ENCODE measurements around the gene GLUD2. TPM values are rescaled to one million over a fixed set of nuclear protein-coding genes. Genes with fewer than 3 reads are reported as not detected.
A peak's percentile ranks its signal among the peaks of the same experiment; 100 is the strongest.
"Not testable (repeated sequence)": the region's sequence is repeated elsewhere in the genome, so short reads cannot be mapped to it uniquely, and the experiment has no call there.

Gene GLUD2
- 1 to 10 TPM; 4.3 to 6.4 (median 5.3) TPM for polyA plus RNA-seq (ENCODE audit: insufficient read length in 4 of 4)

DNA sequence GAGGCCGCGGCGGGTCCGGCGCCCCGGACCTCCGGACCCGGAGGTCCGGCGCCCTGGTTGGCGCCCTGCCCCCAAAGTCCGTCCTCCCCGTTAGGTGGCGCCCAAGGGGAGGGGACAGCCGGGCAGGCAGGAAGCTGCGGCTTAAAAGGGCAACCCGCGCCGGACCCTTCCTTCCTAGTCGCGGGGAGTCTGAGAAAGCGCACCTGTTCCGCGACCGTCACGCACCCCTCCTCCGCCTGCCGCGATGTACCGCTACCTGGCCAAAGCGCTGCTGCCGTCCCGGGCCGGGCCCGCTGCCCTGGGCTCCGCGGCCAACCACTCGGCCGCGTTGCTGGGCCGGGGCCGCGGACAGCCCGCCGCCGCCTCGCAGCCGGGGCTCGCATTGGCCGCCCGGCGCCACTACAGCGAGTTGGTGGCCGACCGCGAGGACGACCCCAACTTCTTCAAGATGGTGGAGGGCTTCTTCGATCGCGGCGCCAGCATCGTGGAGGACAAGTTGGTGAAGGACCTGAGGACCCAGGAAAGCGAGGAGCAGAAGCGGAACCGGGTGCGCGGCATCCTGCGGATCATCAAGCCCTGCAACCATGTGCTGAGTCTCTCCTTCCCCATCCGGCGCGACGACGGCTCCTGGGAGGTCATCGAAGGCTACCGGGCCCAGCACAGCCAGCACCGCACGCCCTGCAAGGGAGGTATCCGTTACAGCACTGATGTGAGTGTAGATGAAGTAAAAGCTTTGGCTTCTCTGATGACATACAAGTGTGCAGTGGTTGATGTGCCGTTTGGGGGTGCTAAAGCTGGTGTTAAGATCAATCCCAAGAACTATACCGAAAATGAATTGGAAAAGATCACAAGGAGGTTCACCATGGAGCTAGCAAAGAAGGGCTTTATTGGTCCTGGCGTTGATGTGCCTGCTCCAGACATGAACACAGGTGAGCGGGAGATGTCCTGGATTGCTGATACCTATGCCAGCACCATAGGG lies at the start of gene GLUD2:
Gene GLUD2, plus strand, starts transcription at position 170 of the 979 bp plus-strand sequence. Its CDS starts 75 bp downstream, at position 245.
- DNase-seq (ENCODE audit: low read depth in 4 of 4, low spot score in 2 of 4): peak in 1 of 4 donors; percentile 4

DNA sequence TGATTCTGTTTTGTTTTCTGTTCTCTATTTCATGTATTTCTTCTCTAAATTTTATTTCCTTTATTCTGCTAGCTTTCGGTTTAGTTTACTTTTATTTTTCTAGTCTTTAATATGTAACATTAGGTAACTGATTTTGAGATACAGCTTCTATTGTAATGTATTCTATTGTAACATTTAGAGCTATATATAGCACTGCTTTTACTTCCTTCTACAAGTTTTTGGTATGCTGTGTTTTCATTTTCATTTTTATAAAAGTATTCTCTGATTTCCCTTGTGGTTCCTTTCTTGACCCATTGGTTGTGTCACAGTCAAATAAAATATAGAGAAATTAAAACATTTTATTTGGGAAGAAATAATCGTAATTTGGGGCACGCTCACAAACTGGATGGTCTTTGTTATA lies 48.0 kb upstream of the GLUD2 start:
- no peak for DNase-seq (ENCODE audit: low read depth in 4 of 4, low spot score in 2 of 4)

DNA sequence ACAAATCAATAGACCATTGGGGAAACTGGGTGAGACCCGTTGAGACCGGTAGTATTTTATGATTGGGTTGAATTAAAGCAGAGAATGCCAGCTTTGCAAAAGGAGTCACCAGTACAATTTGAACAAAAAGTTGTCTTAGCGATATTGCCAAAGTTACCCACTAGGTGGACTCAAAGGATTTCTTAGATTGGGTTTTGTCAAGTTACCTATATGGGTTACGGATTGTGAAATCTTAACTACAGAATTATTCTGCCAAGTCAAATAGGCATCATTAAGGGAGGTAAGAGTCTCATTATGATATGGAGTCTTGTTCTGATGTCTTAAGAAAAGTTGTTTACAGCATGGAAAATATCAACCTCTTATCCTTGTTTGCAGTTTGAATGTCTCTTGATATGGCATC lies 46.8 kb upstream of the GLUD2 start:
- DNase-seq (ENCODE audit: low read depth in 4 of 4, low spot score in 2 of 4): no peak

- no peak for DNase-seq (ENCODE audit: low read depth in 4 of 4, low spot score in 2 of 4)
These were observed 38.5 kb upstream of the GLUD2 start for GRCh38 chrX:121008920-121009319.

- DNase-seq (ENCODE audit: low read depth in 4 of 4, low spot score in 2 of 4): no peak
These were observed 37.6 kb upstream of the GLUD2 start for GRCh38 chrX:121009764-121010163.

DNA sequence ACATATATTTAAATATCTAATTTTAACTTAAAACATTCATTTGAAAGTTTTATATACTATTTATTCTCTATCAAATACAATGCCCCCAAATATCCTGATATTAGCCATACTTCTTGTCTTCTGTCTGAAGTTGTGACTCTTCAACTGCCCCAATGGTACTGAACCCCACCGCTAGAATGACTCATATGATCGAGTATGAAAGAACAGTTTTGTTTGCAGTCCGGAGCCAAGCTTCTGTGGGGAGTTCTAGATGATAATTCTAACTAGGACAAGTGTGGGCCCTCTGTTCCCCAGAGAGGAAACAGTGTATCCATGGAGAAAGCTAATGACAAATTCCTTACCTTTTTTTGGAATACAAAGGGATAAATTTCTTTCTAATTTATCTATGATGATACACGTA lies 37.2 kb upstream of the GLUD2 start:
- no peak for DNase-seq (ENCODE audit: low read depth in 4 of 4, low spot score in 2 of 4)

GRCh38 chrX:121011254-121011653 lies 36.2 kb upstream of the GLUD2 start:
- no peak for DNase-seq (ENCODE audit: low read depth in 4 of 4, low spot score in 2 of 4)

GRCh38 chrX:121013897-121014455 lies 33.4 kb upstream of the GLUD2 start:
- no peak for DNase-seq (ENCODE audit: low read depth in 4 of 4, low spot score in 2 of 4)

GRCh38 chrX:121014826-121015225 lies 32.6 kb upstream of the GLUD2 start:
- no peak for DNase-seq (ENCODE audit: low read depth in 4 of 4, low spot score in 2 of 4)

- DNase-seq (ENCODE audit: low read depth in 4 of 4, low spot score in 2 of 4): no peak
These were observed 19.0 kb upstream of the GLUD2 start for GRCh38 chrX:121028419-121028818.

- no peak for DNase-seq (ENCODE audit: low read depth in 4 of 4, low spot score in 2 of 4)
These were observed 17.3 kb upstream of the GLUD2 start for GRCh38 chrX:121030083-121030482.

GRCh38 chrX:121032531-121032930 lies 14.9 kb upstream of the GLUD2 start:
- DNase-seq (ENCODE audit: low read depth in 4 of 4, low spot score in 2 of 4): no peak

- DNase-seq (ENCODE audit: low read depth in 4 of 4, low spot score in 2 of 4): no peak
These were observed 11.3 kb upstream of the GLUD2 start for GRCh38 chrX:121036137-121036536.

DNA sequence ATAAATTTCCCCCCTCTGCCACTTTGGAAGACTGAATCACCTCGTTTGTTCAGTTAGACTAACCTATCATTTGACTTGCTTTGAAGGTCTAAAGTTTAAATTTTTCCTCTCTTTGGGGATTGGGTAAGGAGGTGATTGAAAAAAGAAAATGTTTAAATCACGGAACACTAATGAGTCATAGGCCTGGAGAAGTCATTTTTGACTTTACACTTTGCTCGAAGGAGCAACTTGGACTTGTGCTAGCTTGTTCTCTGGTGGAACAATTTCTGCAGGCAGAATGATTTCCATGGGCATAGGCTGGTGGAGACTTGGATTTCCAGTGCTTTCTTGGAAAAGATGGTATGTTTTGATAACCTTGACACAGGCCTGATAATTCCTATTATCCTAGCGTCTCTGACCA lies 10.5 kb upstream of the GLUD2 start:
- DNase-seq (ENCODE audit: low read depth in 4 of 4, low spot score in 2 of 4): no peak

GRCh38 chrX:121050781-121051180 lies 3.4 kb downstream of the GLUD2 start:
- no peak for DNase-seq (ENCODE audit: low read depth in 4 of 4, low spot score in 2 of 4)

GRCh38 chrX:121052122-121052521 lies 4.7 kb downstream of the GLUD2 start:
- DNase-seq (ENCODE audit: low read depth in 4 of 4, low spot score in 2 of 4): no peak

DNA sequence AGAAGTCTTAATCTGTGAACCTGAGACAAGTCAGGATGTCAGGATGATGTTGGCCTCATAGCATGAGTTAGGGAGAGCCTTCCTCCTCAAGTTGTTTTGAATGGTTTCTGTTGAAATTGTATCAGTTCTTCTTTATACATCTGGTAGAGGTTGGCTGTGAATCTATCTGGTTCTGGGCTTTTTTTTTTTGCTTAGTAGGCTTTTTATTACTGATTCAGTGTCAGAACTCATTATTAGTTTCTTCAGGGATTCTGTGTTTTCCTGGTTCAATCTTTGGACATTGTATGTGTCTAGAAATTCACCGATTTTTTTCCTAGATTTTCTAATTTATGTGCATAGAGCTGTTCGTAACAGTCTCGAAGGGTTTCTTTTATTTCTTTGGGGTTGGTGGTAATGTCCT lies 14.9 kb downstream of the GLUD2 start:
- DNase-seq (ENCODE audit: low read depth in 4 of 4, low spot score in 2 of 4): no peak

DNA sequence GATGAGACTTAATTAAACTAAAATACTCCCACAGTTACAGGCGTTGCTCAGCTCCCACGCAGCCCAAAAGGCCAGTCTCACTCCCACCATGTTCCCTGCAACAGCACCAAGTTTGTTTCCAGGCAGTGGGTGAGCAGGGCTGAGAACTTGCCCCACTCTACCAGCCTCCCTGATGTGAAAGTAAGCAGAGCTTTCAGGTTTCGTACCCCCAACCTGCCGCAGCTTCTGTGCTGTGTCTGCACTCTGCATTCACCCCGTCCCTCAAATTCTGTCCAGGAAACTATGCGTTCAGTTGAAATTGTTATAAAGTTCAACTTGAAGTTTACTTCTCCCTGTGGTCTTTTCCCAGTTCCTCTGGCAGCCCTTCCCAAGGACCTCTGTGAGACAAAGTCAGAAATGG lies 17.2 kb downstream of the GLUD2 start:
- no peak for DNase-seq (ENCODE audit: low read depth in 4 of 4, low spot score in 2 of 4)

GRCh38 chrX:121084247-121084646 lies 36.8 kb downstream of the GLUD2 start:
- not testable (repeated sequence) for DNase-seq (ENCODE audit: low read depth in 4 of 4, low spot score in 2 of 4)

- no peak for DNase-seq (ENCODE audit: low read depth in 4 of 4, low spot score in 2 of 4)
These were observed 37.6 kb downstream of the GLUD2 start for GRCh38 chrX:121084903-121085611.

DNA sequence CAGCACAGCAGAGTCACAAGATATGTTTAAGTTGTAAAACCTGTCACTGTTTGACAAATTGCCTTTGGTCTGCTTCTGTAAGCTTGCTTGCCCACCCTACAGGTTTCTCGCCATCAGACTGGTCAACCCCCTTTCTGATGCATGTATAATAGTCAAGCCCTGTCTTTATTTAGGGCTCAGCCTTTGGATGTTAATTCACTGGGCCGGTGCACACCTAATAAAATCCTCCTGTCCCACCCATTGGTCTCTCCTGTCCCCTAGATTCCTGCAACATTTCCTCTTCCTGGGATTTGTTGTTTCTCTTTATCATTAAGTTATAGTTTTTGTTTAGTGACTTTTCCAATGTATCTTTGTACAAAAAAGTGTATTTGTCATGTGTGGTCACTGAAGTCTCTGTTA lies 38.2 kb downstream of the GLUD2 start:
- no peak for DNase-seq (ENCODE audit: low read depth in 4 of 4, low spot score in 2 of 4)

Measured in left renal cortex interstitium (tissue), 4 donors.